Loucy (cell line): Measurements from ENCODE around the gene LINGO1.

ENCODE experiments used
- H2AFZ ChIP-seq: fragments of 200-600 bp; sonication (generic); 2 replicates; pipeline ENCODE4 v1.6.0; 2016; ENCODE audit warnings: antibody characterized with exemption, mild to moderate bottlenecking, low read length, moderate library complexity
- H3F3A ChIP-seq: fragments of 200-600 bp; 2 replicates; pipeline ENCODE4 v1.6.0; 2016; ENCODE audit warnings: antibody characterized with exemption, low read depth, mild to moderate bottlenecking
- H3K27me3 ChIP-seq: fragments of 200-600 bp; sonication (generic); 2 replicates; pipeline ENCODE4 v1.6.1; 2014; ENCODE audit warnings: low read length, mild to moderate bottlenecking; ENCODE audit not compliant: insufficient read depth, poor library complexity, severe bottlenecking
- H3K36me3 ChIP-seq: fragments of 200-600 bp; sonication (generic); 2 replicates; pipeline ENCODE4 v1.6.1; 2016; ENCODE audit warnings: low read length; ENCODE audit not compliant: insufficient read depth
- H3K4me1 ChIP-seq: fragments of 200-600 bp; sonication (generic); 2 replicates; pipeline ENCODE4 v1.5.1; 2014; ENCODE audit warnings: low read length, mild to moderate bottlenecking; ENCODE audit not compliant: insufficient read depth, poor library complexity, severe bottlenecking
- H3K4me2 ChIP-seq: fragments of 200-600 bp; sonication (generic); 2 replicates; pipeline ENCODE4 v1.6.0; 2014; ENCODE audit warnings: antibody characterized with exemption, low read length, low read depth, mild to moderate bottlenecking; ENCODE audit not compliant: poor library complexity, severe bottlenecking
- H3K4me3 ChIP-seq: fragments of 200-600 bp; sonication (generic); 2 replicates; pipeline ENCODE4 v1.5.1; 2014; ENCODE audit warnings: low read length, mild to moderate bottlenecking, mixed read lengths; ENCODE audit not compliant: poor library complexity, severe bottlenecking
- H3K79me2 ChIP-seq: fragments of 200-600 bp; sonication (generic); 2 replicates; pipeline ENCODE4 v1.6.1; 2014; ENCODE audit warnings: low read length; ENCODE audit not compliant: insufficient read depth
- H3K9ac ChIP-seq: fragments of 200-600 bp; sonication (generic); 2 replicates; pipeline ENCODE4 v1.6.0; 2014; ENCODE audit warnings: mild to moderate bottlenecking, low read depth, low read length, moderate library complexity; ENCODE audit not compliant: poor library complexity, severe bottlenecking
- H3K9me2 ChIP-seq: fragments of 200-600 bp; sonication (generic); replicated peaks from 2 replicates; pipeline ENCODE4 v1.6.1; 2016; ENCODE audit warnings: low read depth, low read length, mixed read lengths
- H3K9me3 ChIP-seq: fragments of 200-600 bp; sonication (generic); 2 replicates; pipeline ENCODE4 v1.6.1; 2014; ENCODE audit warnings: mild to moderate bottlenecking, antibody characterized with exemption, low read length, low read depth; ENCODE audit not compliant: insufficient read depth
- H4K20me1 ChIP-seq: fragments of 200-600 bp; sonication (generic); 2 replicates; pipeline ENCODE4 v1.6.0; 2014; ENCODE audit warnings: antibody characterized with exemption, low read length, mild to moderate bottlenecking; ENCODE audit not compliant: insufficient read depth, poor library complexity, severe bottlenecking
- EZH2phosphoT487 ChIP-seq: fragments of 200-600 bp; IDR thresholded peaks from 2 replicates; pipeline ENCODE4 v1.6.1; 2018; ENCODE audit warnings: antibody characterized with exemption, mild to moderate bottlenecking, moderate library complexity, borderline replicate concordance
- TF ChIP-seq, protein P1 (sequence below): fragments of 200-600 bp; sonication (generic); conservative IDR thresholded peaks from 2 replicates; pipeline ENCODE4 v1.5.1; 2014; ENCODE audit warnings: mild to moderate bottlenecking, antibody characterized with exemption, low read length

Gene LINGO1, protein sequence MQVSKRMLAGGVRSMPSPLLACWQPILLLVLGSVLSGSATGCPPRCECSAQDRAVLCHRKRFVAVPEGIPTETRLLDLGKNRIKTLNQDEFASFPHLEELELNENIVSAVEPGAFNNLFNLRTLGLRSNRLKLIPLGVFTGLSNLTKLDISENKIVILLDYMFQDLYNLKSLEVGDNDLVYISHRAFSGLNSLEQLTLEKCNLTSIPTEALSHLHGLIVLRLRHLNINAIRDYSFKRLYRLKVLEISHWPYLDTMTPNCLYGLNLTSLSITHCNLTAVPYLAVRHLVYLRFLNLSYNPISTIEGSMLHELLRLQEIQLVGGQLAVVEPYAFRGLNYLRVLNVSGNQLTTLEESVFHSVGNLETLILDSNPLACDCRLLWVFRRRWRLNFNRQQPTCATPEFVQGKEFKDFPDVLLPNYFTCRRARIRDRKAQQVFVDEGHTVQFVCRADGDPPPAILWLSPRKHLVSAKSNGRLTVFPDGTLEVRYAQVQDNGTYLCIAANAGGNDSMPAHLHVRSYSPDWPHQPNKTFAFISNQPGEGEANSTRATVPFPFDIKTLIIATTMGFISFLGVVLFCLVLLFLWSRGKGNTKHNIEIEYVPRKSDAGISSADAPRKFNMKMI

GRCh38 chr15:77632534-77633133, at the start of gene LINGO1:
LINGO1 (minus strand) TSS chr15:77632912; CDS start chr15:77632315, 597 bp downstream.
- Histone ChIP-seq H3F3A (no peaks in the 10 kb centered on the region), H3K4me3 (peak within 1 kb of the TSS; percentile 64), H3K9me3 (no peaks in the 10 kb centered on the region), H3K36me3 (no peaks in the 10 kb centered on the region), H3K4me1 (peaks cover 3% of the 10 kb centered on the region), H3K79me2 (no peaks in the 10 kb centered on the region), H3K9me2 (no peaks in the 10 kb centered on the region), H3K27me3 (no peaks in the 10 kb centered on the region), H3K9ac (peak within 1 kb of the TSS; percentile 46), H4K20me1 (no peaks in the 10 kb centered on the region), H2AFZ (peak within 1 kb of the TSS; percentile 99), H3K4me2 (peak within 1 kb of the TSS; percentile 79)
- no peak for TF ChIP-seq EZH2phosphoT487
- TF ChIP-seq, protein P1, sequence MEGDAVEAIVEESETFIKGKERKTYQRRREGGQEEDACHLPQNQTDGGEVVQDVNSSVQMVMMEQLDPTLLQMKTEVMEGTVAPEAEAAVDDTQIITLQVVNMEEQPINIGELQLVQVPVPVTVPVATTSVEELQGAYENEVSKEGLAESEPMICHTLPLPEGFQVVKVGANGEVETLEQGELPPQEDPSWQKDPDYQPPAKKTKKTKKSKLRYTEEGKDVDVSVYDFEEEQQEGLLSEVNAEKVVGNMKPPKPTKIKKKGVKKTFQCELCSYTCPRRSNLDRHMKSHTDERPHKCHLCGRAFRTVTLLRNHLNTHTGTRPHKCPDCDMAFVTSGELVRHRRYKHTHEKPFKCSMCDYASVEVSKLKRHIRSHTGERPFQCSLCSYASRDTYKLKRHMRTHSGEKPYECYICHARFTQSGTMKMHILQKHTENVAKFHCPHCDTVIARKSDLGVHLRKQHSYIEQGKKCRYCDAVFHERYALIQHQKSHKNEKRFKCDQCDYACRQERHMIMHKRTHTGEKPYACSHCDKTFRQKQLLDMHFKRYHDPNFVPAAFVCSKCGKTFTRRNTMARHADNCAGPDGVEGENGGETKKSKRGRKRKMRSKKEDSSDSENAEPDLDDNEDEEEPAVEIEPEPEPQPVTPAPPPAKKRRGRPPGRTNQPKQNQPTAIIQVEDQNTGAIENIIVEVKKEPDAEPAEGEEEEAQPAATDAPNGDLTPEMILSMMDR = no peak

- H3K36me3 ChIP-seq = no peaks in the 10 kb centered on the region
- no peaks in the 10 kb centered on the region for H3K9me2 ChIP-seq
- TF ChIP-seq, protein P1 = no peak
- no peak for TF ChIP-seq EZH2phosphoT487
- H3K79me2 ChIP-seq = no peaks in the 10 kb centered on the region
- no peaks in the 10 kb centered on the region for H3K9me3 ChIP-seq
- no peaks in the 10 kb centered on the region for H4K20me1 ChIP-seq
- no peak overlapping the region for H3K4me2 ChIP-seq
- no peaks in the 10 kb centered on the region for H3K27me3 ChIP-seq
- no peak overlapping the region for H3K9ac ChIP-seq
- no peaks in the 10 kb centered on the region for H3K4me1 ChIP-seq
- H2AFZ ChIP-seq = no peak overlapping the region
- no peak overlapping the region for H3K4me3 ChIP-seq
- H3F3A ChIP-seq = no peaks in the 10 kb centered on the region
Observed at GRCh38 chr15:77681362-77681761, 48.6 kb upstream of the LINGO1 start.

DNA sequence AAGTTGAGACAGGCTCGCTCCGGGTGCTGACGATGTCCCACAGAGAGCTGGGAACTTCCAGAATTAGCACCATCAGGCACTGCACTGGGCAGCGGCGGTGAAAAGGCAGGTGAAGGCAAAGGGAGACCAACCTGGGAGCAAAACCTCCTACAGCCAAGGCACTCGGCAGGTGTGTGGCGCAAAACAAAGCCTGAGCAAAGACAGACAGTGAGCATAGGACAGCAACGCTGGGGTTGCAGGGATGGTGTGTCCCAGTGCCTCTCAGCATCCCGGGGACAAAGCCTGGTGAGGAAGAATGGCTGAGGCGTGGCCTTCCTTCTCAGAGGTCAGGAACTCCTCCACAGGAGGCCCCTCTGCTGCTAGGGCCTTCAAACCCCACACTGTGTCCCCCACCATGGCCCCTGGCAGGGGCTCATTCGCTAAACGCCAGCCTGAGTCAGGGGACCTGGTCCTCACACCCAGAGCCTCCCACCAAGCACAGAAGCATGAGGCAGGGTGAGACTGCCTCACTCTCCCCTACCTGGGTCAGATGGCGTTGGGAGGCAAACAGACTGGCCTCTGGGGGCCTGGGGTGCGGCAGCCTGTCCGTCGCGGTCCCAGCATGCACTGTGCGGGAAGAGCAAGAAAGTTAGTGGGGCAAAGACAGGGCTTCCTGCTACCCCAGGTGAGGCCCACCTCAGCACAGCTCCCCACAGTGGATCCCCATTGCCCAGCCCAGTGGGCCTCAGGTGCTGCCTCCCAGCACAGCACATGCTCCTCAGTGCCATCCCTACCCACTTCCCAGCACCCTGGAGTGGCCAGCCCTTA, 44.1 kb upstream of the LINGO1 start:
- H2AFZ ChIP-seq = no peak overlapping the region
- H3K27me3 ChIP-seq = no peaks in the 10 kb centered on the region
- H3K4me2 ChIP-seq = no peak overlapping the region
- H3K9me2 ChIP-seq = no peaks in the 10 kb centered on the region
- H3K4me3 ChIP-seq = no peak overlapping the region
- TF ChIP-seq EZH2phosphoT487 = no peak
- TF ChIP-seq, protein P1 = no peak
- H3K4me1 ChIP-seq = no peaks in the 10 kb centered on the region
- no peaks in the 10 kb centered on the region for H3K79me2 ChIP-seq
- H3K36me3 ChIP-seq = no peaks in the 10 kb centered on the region
- H4K20me1 ChIP-seq = no peaks in the 10 kb centered on the region
- no peak overlapping the region for H3K9ac ChIP-seq
- H3K9me3 ChIP-seq = no peaks in the 10 kb centered on the region
- H3F3A ChIP-seq = no peaks in the 10 kb centered on the region
